ENCODE measurements around the gene KRTAP13-1. TPM values are rescaled to one million over a fixed set of nuclear protein-coding genes. Genes with fewer than 3 reads are reported as not detected.
A peak's percentile ranks its signal among the peaks of the same experiment; 100 is the strongest.

The KRTAP13-1 gene
- total and polyA plus RNA-seq, 2 of the 8 experiments (the other 6 are each of a cell fraction or from before 2014, with no cell fraction given): not detected

- no peak overlapping the region for H2BK12ac ChIP-seq (ENCODE audit: low read depth, low read length)
- no peak overlapping the region for H2BK15ac ChIP-seq (ENCODE audit: low read length)
- H3K36me3 ChIP-seq (ENCODE audit: control insufficient read depth in 2 of 4, insufficient read depth in 4 of 4, low read length in 3 of 4): no peaks in the 10 kb centered on the region
- no peaks in the 10 kb centered on the region for H3K79me1 ChIP-seq (ENCODE audit: low read depth, low read length)
- peak; percentile 66 for FAIRE-seq
- H3K9ac ChIP-seq (replicated peaks in 1 of 4; ENCODE audit: extremely low read depth in 1 of 4, low read depth in 3 of 4, low read length in 3 of 4): no peak overlapping the region
- H4K8ac ChIP-seq (ENCODE audit: extremely low read depth, insufficient read depth, low read length): no peak overlapping the region
- peak; percentile 52; the same call in 1 of the 2 replicates for TF ChIP-seq JUND (IDR thresholded peaks at IDR 0.05; ENCODE audit: low read length)
- peak; percentile 64 to 74 for TF ChIP-seq RAD21 (IDR thresholded peaks at IDR 0.05 in 1 of 2, conservative IDR thresholded peaks at IDR 0.05 in 1 of 2; ENCODE audit: low read depth in 2 of 2, low read length in 2 of 2)
- TF ChIP-seq TAF7 (optimal IDR thresholded peaks at IDR 0.05; ENCODE audit: borderline replicate concordance, low read depth, low read length): no peak
- TF ChIP-seq CTCF (IDR thresholded peaks at IDR 0.05; ENCODE audit: control extremely low read depth in 1 of 3, insufficient read depth in 1 of 3, low read depth in 1 of 3, low read length in 3 of 3): peak; percentile 68 to 77 (median 70)
- TF ChIP-seq, protein P1, sequence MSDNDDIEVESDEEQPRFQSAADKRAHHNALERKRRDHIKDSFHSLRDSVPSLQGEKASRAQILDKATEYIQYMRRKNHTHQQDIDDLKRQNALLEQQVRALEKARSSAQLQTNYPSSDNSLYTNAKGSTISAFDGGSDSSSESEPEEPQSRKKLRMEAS (IDR thresholded peaks at IDR 0.05): peak; percentile 52; the same call in 1 of the 2 replicates
- TF ChIP-seq TAF1 (IDR thresholded peaks at IDR 0.05; ENCODE audit: low read depth, low read length): no peak
- no peak overlapping the region for H3K4ac ChIP-seq (replicated peaks; ENCODE audit: insufficient read length, low read depth, low read length)
- H2BK5ac ChIP-seq (ENCODE audit: low read depth, low read length): no peak overlapping the region
- ChIA-PET CTCF (ENCODE audit: partially characterized antibody) (interaction anchor here (0.6 to 2.4 kb wide), 22 partner anchors 10 to 1113 kb away, joined by 3 to 20 read pairs (median 3); partner anchors contain the start of gene KRTAP23-1), POLR2A (ENCODE audit: partially characterized antibody) (interaction anchor here (1.1 kb wide), 1 partner anchor 16 kb away, joined by 3 read pairs; no protein-coding TSS in a partner anchor)
- H3K27me3 ChIP-seq (replicated peaks in 1 of 4; ENCODE audit: control insufficient read depth in 3 of 4, extremely low read depth in 1 of 4, insufficient read depth in 3 of 4, low read length in 3 of 4): no peaks in the 10 kb centered on the region
- no peak overlapping the region for H4K5ac ChIP-seq (ENCODE audit: insufficient read length, low read depth, low read length)
- H4K20me1 ChIP-seq (replicated peaks in 1 of 2; ENCODE audit: control insufficient read depth in 1 of 2, insufficient read depth in 2 of 2, low read length in 2 of 2): no peaks in the 10 kb centered on the region
- no peak overlapping the region for H2BK120ac ChIP-seq (replicated peaks; ENCODE audit: low read depth, low read length)
- no peak overlapping the region for H2AFZ ChIP-seq (ENCODE audit: low read length)
- H3K23me2 ChIP-seq (ENCODE audit: low read depth, low read length): no peaks in the 10 kb centered on the region
- peak; percentile 50 to 61 for DNase-seq (ENCODE audit: low read depth in 1 of 2, low spot score in 2 of 2)
- H3K4me3 ChIP-seq (ENCODE audit: extremely low read depth in 1 of 4, insufficient read depth in 2 of 4, low read depth in 3 of 4, low read length in 4 of 4): no peak overlapping the region
- H2AK5ac ChIP-seq (ENCODE audit: low read depth, low read length): no peak overlapping the region
- H3K79me2 ChIP-seq (ENCODE audit: control insufficient read depth in 1 of 2, insufficient read depth in 2 of 2, low read length in 2 of 2): no peaks in the 10 kb centered on the region
- H3K14ac ChIP-seq (ENCODE audit: insufficient read length): no peak overlapping the region
- no peak overlapping the region for H3K23ac ChIP-seq (ENCODE audit: insufficient read length)
- no peak overlapping the region for H2BK20ac ChIP-seq (ENCODE audit: low read length)
- 47% methylated on average over 10 of the region's 10 CpGs; no CpG with 5 or more reads in 1 of the 2 experiments for whole genome bisulfite sequencing, 2 experiments (ENCODE audit: extremely low coverage in 1 of 2, insufficient coverage in 1 of 2, insufficient read length in 1 of 2, insufficient replicate concordance in 2 of 2, low coverage in 1 of 2, low lambda C conversion rate in 2 of 2, missing lambda C conversion rate in 1 of 2)
- no peak overlapping the region for H3K4me2 ChIP-seq (ENCODE audit: insufficient read depth in 1 of 2, low read depth in 2 of 2, low read length in 2 of 2)
- no peaks in the 10 kb centered on the region for H3K9me3 ChIP-seq (ENCODE audit: insufficient read depth in 2 of 2, low read depth in 1 of 2, low read length in 1 of 2)
- no peak overlapping the region for H3K27ac ChIP-seq (ENCODE audit: low read depth, low read length)
- H4K91ac ChIP-seq (replicated peaks; ENCODE audit: insufficient read length, low read length): no peak overlapping the region
- H3K18ac ChIP-seq (ENCODE audit: extremely low read depth, low read length): no peak overlapping the region
- H3K56ac ChIP-seq (replicated peaks; ENCODE audit: insufficient read length, low read depth, low read length): no peak overlapping the region
- H3K4me1 ChIP-seq (replicated peaks in 1 of 4; ENCODE audit: control insufficient read depth in 3 of 4, insufficient read depth in 4 of 4, low read length in 3 of 4): peaks cover 0 to 4% (median 0%) of the 10 kb centered on the region in 4 experiments; a peak in 1 of 7 replicates
These were observed 38.3 kb downstream of the KRTAP13-1 start for GRCh38 chr21:30434033-30434631.
